ENCODE results near the gene ZNF473. TPM values are rescaled to one million over a fixed set of nuclear protein-coding genes. Genes with fewer than 3 reads are reported as not detected.
A peak's percentile ranks its signal among the peaks of the same experiment; 100 is the strongest.

ZNF473 gene
- total and polyA plus RNA-seq, 2 of the 13 experiments (the other 11 are each of a cell fraction or from before 2014, with no cell fraction given): 5.8 to 11.9 TPM

DNA sequence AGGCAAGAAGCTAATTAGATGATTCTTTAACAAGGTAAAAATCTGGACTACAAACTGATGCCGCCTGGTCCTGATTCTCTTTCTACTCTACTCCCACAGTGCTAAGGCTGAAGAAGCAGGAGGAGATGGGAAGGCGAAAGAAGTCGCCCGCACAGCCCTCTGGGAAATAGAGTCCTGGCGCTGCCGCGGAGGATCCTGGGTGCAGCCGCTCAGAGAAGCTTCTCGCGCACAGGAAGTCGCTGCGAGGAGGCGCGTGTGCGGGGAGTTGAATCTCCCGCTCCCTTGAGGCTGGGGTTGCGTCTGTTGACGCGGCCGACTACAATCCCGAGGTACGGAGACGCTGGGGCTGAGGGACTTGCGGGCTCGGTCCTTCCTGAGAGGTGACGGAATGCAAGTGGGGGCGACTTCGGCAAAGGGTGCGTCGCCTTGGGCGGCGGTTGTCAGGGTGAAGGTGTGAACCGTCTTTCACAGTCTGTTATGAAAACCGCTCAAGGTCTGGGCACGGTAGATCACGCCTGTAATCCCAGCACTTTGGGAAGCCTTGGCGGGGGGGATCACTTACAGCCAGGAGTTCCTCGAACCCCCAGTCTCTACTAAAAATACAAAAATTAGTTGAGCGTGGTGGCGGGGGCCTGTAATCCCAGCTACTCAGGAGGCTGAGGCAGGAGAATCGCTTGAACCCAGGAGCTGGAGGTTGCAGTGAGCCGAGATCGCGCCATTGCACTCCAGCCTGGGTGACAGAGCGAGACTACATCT is at the start of gene ZNF473 (continued):
- TF ChIP-seq, protein P1, sequence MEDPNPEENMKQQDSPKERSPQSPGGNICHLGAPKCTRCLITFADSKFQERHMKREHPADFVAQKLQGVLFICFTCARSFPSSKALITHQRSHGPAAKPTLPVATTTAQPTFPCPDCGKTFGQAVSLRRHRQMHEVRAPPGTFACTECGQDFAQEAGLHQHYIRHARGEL (CRISPR knock-in tag; IDR thresholded peaks at IDR 0.05): peak; percentile 82; the same call in 1 of the 2 replicates
- TF ChIP-seq NBN (conservative IDR thresholded peaks at IDR 0.05) (no peak), ZNF780A (CRISPR knock-in tag; IDR thresholded peaks at IDR 0.05) (peak; percentile 86), MBD4 (IDR thresholded peaks at IDR 0.05; ENCODE audit: borderline replicate concordance, low read length) (no peak), DR1 (CRISPR knock-in tag; IDR thresholded peaks at IDR 0.05) (peak; percentile 54; the same call in 1 of the 2 replicates), IKZF1 (IDR thresholded peaks at IDR 0.05) (no peak), RFX3 (CRISPR knock-in tag; IDR thresholded peaks at IDR 0.05) (peak; percentile 4), EHMT2 (IDR thresholded peaks at IDR 0.05; ENCODE audit: borderline replicate concordance, low read depth, low read length) (no peak), FOXJ3 (CRISPR knock-in tag; IDR thresholded peaks at IDR 0.05; ENCODE audit: borderline replicate concordance) (peak; percentile 48; the same call in 1 of the 2 replicates), ZNF878 (CRISPR knock-in tag; IDR thresholded peaks at IDR 0.05) (peak; percentile 96), KAT2B (IDR thresholded peaks at IDR 0.05; ENCODE audit: borderline replicate concordance, low read depth, low read length) (no peak), ZNF350 (CRISPR knock-in tag; IDR thresholded peaks at IDR 0.05; ENCODE audit: borderline replicate concordance, low read depth) (peak; percentile 82), NR2F2 (IDR thresholded peaks at IDR 0.05; ENCODE audit: borderline replicate concordance, low read depth) (no peak; the same call in 1 of the 2 replicates), SP4 (CRISPR knock-in tag; IDR thresholded peaks at IDR 0.05) (peak; percentile 66), CCAR2 (optimal IDR thresholded peaks at IDR 0.05; ENCODE audit: low read depth, low read length) (no peak), ZNF44 (CRISPR knock-in tag; IDR thresholded peaks at IDR 0.05) (peak; percentile 87; the same call in 1 of the 2 replicates), HMG20A (CRISPR knock-in tag; IDR thresholded peaks at IDR 0.05; ENCODE audit: borderline replicate concordance) (no peak), ISL2 (CRISPR knock-in tag; IDR thresholded peaks at IDR 0.05) (peak; percentile 82), ZNF724P (CRISPR knock-in tag; IDR thresholded peaks at IDR 0.05; ENCODE audit: borderline replicate concordance) (peak; percentile 99), ATF7-NPFF (CRISPR knock-in tag; IDR thresholded peaks at IDR 0.05; ENCODE audit: low read depth) (peak; percentile 99), ZNF816 (CRISPR knock-in tag; IDR thresholded peaks at IDR 0.05; ENCODE audit: borderline replicate concordance) (no peak; the same call in 1 of the 2 replicates), NFIC (IDR thresholded peaks at IDR 0.05; ENCODE audit: low read length) (no peak), TBX3 (IDR thresholded peaks at IDR 0.05; ENCODE audit: borderline replicate concordance) (no peak), ZNF766 (CRISPR knock-in tag; IDR thresholded peaks at IDR 0.05; ENCODE audit: borderline replicate concordance) (peak; percentile 96), AHR (CRISPR knock-in tag; IDR thresholded peaks at IDR 0.05) (peak; percentile 96; the same call in 1 of the 2 replicates), ZNF574 (CRISPR knock-in tag; IDR thresholded peaks at IDR 0.05) (peak; percentile 91), ZNF883 (CRISPR knock-in tag; IDR thresholded peaks at IDR 0.05; ENCODE audit: not compliant biosample characterization) (peak; percentile 79), NPAS2 (CRISPR knock-in tag; IDR thresholded peaks at IDR 0.05; ENCODE audit: borderline replicate concordance) (no peak)
- TF ChIP-seq, protein P2, sequence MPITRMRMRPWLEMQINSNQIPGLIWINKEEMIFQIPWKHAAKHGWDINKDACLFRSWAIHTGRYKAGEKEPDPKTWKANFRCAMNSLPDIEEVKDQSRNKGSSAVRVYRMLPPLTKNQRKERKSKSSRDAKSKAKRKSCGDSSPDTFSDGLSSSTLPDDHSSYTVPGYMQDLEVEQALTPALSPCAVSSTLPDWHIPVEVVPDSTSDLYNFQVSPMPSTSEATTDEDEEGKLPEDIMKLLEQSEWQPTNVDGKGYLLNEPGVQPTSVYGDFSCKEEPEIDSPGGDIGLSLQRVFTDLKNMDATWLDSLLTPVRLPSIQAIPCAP (CRISPR knock-in tag; IDR thresholded peaks at IDR 0.05; ENCODE audit: low read depth): peak; percentile 80; the same call in 1 of the 2 replicates
